ENCODE data around the gene BAZ2A.
A peak's percentile ranks its signal among the peaks of the same experiment; 100 is the strongest.

Gene BAZ2A

DNA sequence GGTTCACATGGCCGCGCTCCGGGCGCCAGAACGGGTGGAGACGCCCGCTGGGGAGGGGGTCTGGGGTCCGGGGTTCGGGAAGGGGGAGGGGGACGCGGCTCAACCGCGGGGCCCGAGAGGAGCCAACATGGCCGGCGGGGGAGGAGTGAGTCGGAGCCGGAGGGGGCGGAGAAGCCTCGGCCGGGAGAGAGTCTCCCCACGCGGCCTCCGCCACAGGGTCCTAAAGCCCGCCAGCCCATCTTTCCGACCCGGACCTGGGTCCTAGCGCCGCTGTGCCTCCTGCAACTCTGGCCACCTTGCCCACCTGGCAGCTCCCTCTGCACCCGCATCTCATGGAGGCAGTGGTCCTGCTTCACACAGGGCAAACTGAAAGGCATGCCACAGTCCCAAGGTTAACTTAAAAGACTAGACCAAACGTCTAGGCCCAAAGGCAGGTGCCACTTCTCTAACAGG is at the start of gene BAZ2A:
Gene BAZ2A, minus strand, starts transcription at position 147 of the 453 bp plus-strand sequence. CDS start 12,796 bp downstream, outside the sequence.
- Histone ChIP-seq H3K4me3 (ENCODE audit: low read depth, low read length) (peak within 1 kb of the TSS; percentile 95), H3K79me2 (peaks cover 41% of the 10 kb centered on the region), H3K36me3 (ENCODE audit: control insufficient read depth, insufficient read depth, low read length) (no peaks in the 10 kb centered on the region), H3K4me2 (ENCODE audit: low read length) (peak within 1 kb of the TSS; percentile 85), H3K27ac (peak within 1 kb of the TSS; percentile 89), H2AFZ (peak within 1 kb of the TSS; percentile 76), H3K9me3 (ENCODE audit: control insufficient read depth, low read length) (no peaks in the 10 kb centered on the region), H3K27me3 (ENCODE audit: control insufficient read depth, insufficient read depth, low read length) (no peaks in the 10 kb centered on the region), H3K9ac (peak within 1 kb of the TSS; percentile 96), H3K4me1 (peaks cover 27% of the 10 kb centered on the region)
- TF ChIP-seq, protein P1, sequence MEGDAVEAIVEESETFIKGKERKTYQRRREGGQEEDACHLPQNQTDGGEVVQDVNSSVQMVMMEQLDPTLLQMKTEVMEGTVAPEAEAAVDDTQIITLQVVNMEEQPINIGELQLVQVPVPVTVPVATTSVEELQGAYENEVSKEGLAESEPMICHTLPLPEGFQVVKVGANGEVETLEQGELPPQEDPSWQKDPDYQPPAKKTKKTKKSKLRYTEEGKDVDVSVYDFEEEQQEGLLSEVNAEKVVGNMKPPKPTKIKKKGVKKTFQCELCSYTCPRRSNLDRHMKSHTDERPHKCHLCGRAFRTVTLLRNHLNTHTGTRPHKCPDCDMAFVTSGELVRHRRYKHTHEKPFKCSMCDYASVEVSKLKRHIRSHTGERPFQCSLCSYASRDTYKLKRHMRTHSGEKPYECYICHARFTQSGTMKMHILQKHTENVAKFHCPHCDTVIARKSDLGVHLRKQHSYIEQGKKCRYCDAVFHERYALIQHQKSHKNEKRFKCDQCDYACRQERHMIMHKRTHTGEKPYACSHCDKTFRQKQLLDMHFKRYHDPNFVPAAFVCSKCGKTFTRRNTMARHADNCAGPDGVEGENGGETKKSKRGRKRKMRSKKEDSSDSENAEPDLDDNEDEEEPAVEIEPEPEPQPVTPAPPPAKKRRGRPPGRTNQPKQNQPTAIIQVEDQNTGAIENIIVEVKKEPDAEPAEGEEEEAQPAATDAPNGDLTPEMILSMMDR (IDR thresholded peaks at IDR 0.05), result no peak

DNA sequence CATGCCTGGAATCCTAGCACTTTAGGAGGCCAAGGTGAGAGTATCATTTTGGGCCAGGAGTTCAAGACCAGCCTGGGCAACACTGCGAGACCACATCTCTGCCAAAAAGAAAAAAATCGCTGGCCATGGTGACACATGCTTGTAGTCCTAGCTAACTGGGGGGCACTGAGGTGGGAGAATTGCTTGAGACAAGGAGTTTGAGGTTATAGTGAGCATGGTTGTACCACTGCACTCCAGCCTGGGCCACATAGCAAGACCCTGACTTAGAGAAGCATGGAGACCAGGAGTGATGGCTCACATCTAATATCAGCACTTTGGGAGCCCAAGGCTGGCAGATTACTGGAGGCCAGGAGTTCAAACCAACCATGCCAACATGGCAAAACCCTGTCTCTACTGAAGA is 48.7 kb upstream of the BAZ2A start:
- no peaks in the 10 kb centered on the region for H3K9me3 ChIP-seq (ENCODE audit: control insufficient read depth, low read length)
- H3K79me2 ChIP-seq, result peaks cover 77% of the 10 kb centered on the region
- no peaks in the 10 kb centered on the region for H3K27me3 ChIP-seq (ENCODE audit: control insufficient read depth, insufficient read depth, low read length)
- no peaks in the 10 kb centered on the region for H3K36me3 ChIP-seq (ENCODE audit: control insufficient read depth, insufficient read depth, low read length)
- no peaks in the 10 kb centered on the region for H3K4me1 ChIP-seq
- H3K4me2 ChIP-seq (ENCODE audit: low read length), result no peak overlapping the region
- no peak overlapping the region for H2AFZ ChIP-seq
- H3K4me3 ChIP-seq (ENCODE audit: low read depth, low read length), result no peak overlapping the region
- H3K27ac ChIP-seq, result no peak overlapping the region
- H3K9ac ChIP-seq, result no peak overlapping the region
- TF ChIP-seq, protein P1 (IDR thresholded peaks at IDR 0.05), result no peak

DNA sequence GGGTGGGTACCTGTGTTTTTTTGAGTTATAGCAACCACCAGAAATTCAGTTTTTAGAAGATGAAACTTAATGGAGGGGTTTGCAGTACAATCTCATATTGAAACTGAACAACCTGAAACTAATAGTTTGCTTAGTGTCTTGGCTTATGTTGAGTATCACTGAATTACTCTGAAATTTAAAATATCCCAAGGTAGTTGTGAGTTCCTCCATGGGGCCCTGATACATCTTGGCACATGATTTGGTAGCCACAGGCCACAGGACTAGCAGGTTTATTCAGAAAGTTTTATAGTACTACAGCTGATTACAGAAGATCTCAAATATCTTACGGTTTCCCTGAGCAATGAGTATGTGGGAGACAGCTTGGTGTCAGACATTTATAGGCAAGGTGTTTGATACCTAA is 47.6 kb upstream of the BAZ2A start:
- no peak overlapping the region for H3K9ac ChIP-seq

DNA sequence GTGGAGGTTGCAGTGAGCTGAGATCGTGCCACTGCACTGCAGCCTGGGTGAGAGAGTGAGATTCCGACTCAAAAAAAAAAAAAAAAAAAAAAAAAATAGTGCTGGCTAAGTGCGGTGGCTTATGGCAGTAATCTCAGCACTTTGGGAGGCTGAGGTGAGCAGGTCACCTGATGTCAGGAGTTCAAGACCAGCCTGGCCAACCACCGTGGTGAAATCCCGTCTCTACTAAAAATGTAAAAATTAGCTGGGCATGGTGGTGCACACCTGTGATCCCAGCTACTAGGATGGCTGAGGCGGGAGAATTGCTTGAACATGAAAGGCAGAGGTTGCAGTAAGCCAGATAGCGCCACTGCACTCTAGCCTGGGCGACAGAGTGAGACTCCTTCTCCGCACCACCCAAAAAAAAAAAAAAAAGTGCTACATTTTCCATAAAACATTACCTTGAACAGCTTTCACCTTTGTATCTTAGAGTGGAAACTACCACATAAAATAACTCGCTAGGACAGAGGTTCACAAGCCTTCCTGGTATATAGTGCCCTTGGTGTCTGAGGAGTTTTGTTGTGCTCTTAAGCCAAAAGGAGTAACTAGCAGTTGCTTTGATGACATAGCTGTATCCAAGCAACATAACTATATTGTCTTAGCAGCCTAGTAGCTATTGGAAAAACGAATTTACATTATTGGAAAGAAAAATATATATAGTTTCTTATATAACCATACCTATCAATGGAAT is 46.9 kb upstream of the BAZ2A start:
- Histone ChIP-seq H2AFZ (no peak overlapping the region), H3K9ac (no peak overlapping the region), H3K9me3 (ENCODE audit: control insufficient read depth, low read length) (no peaks in the 10 kb centered on the region), H3K4me3 (ENCODE audit: low read depth, low read length) (no peak overlapping the region), H3K4me2 (ENCODE audit: low read length) (no peak overlapping the region), H3K27me3 (ENCODE audit: control insufficient read depth, insufficient read depth, low read length) (no peaks in the 10 kb centered on the region), H3K79me2 (peaks cover 82% of the 10 kb centered on the region), H3K27ac (no peak overlapping the region), H3K36me3 (ENCODE audit: control insufficient read depth, insufficient read depth, low read length) (no peaks in the 10 kb centered on the region), H3K4me1 (peaks cover 2% of the 10 kb centered on the region)
- TF ChIP-seq, protein P1 (IDR thresholded peaks at IDR 0.05), result no peak

More for the DNA sequence above, 47.6 kb upstream of the BAZ2A start:
- H3K36me3 ChIP-seq (ENCODE audit: control insufficient read depth, insufficient read depth, low read length), result no peaks in the 10 kb centered on the region
- TF ChIP-seq, protein P1 (IDR thresholded peaks at IDR 0.05), result no peak
- peaks cover 83% of the 10 kb centered on the region for H3K79me2 ChIP-seq
- no peaks in the 10 kb centered on the region for H3K27me3 ChIP-seq (ENCODE audit: control insufficient read depth, insufficient read depth, low read length)
- no peak overlapping the region for H3K4me2 ChIP-seq (ENCODE audit: low read length)
- H3K9me3 ChIP-seq (ENCODE audit: control insufficient read depth, low read length), result no peaks in the 10 kb centered on the region
- no peak overlapping the region for H3K4me3 ChIP-seq (ENCODE audit: low read depth, low read length)
- no peak overlapping the region for H3K27ac ChIP-seq
- H3K4me1 ChIP-seq, result peaks cover 2% of the 10 kb centered on the region
- no peak overlapping the region for H2AFZ ChIP-seq

DNA sequence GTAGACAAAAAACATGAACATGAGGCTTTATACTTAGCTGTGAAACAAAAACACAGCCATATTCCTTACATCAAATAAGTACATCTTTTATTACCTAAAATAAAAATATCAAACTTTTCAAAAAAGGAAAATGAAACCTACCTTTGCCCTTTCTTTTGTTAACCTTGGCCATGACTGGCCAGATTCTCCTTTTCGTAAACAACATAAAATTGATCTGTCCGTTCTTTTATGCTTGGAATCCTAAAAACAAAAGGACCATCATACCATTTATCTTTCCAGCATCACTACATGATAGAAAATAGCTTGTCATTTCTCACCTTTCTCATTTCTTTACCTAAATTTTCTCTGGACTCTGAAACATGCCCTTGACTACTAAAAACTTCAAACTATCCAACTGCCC is 41.5 kb upstream of the BAZ2A start:
- peaks cover 70% of the 10 kb centered on the region for H3K79me2 ChIP-seq
- no peak overlapping the region for H2AFZ ChIP-seq
- H3K4me1 ChIP-seq, result peaks cover 5% of the 10 kb centered on the region
- H3K4me2 ChIP-seq (ENCODE audit: low read length), result no peak overlapping the region
- H3K4me3 ChIP-seq (ENCODE audit: low read depth, low read length), result no peak overlapping the region
- H3K27me3 ChIP-seq (ENCODE audit: control insufficient read depth, insufficient read depth, low read length), result no peaks in the 10 kb centered on the region
- no peak overlapping the region for H3K9ac ChIP-seq
- H3K9me3 ChIP-seq (ENCODE audit: control insufficient read depth, low read length), result no peaks in the 10 kb centered on the region
- TF ChIP-seq, protein P1 (IDR thresholded peaks at IDR 0.05), result no peak
- no peak overlapping the region for H3K27ac ChIP-seq
- no peaks in the 10 kb centered on the region for H3K36me3 ChIP-seq (ENCODE audit: control insufficient read depth, insufficient read depth, low read length)
